Measurements from ENCODE around the gene CFAP46.

DNA sequence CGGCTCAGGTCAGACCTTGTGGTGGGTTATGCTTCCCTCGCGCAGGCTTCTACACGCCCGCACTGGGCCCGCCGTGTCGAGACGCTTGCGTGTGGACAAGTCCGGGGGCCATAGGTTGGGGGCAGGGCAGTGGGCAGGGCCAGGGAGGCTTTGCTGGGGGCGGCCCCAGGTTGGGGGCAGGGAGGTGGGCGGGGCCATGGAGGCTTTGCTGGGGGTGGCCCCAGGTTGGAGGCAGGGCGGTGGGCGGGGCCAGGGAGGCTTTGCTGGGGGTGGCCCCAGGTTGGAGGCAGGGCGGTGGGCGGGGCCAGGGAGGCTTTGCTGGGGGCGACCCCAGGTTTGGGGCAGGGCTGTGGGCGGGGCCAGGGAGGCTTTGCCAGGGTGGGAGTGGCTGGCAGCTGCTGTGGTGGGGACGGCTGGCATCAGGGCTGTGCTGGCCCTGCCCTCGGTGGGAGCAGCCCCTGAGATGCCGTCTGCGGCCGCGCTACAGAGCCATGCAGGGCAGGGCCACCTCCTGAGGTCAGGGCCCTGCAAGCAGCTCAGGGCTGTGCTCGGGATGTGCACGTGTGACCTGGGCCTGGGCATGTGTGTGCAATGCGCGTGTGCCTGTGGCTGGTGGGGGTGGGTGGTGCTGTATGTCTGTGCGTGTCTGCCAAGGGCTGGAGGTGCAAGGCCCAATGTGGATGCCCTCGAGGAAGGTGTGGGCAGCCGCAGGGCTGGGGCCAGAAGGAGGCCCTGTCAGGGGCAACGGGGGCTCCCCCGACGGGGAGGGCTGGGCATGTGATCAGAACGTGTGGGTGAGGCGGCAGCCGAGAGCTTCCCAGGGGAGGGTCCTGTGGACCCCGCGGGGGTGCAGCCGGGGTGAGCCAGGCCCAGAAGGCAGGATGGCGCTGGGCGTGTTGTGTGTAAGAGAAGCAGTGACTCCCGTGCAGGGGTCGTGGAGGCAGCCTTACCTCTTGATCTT, 84.0 kb downstream of the CFAP46 start:
- TF ChIP-seq CTCF (IDR thresholded peaks at IDR 0.05; ENCODE audit: insufficient read depth, low read depth, low read length) (no peak), EZH2 (IDR thresholded peaks at IDR 0.05; ENCODE audit: insufficient read depth, low read length) (no peak)

All from astrocyte (in vitro differentiated cells and primary cell).